Activated CD4-positive, alpha-beta T cell treated with anti-CD3 and anti-CD28 coated beads for 4 hours (primary cell): ENCODE data around the gene LYPD6B.
"Not testable (repeated sequence)": the region's sequence is repeated elsewhere in the genome, so short reads cannot be mapped to it uniquely, and the experiment has no call there.

ENCODE experiments used
- DNase-seq, 2 donors: peaks; one replicate each; pipeline ENCODE4 v3.0.0-alpha.2; 2020

The LYPD6B gene

GRCh38 chr2:149221898-149222297, 183.4 kb downstream of the LYPD6B start:
- DNase-seq: no peak

- no peak for DNase-seq
Measured at GRCh38 chr2:149223472-149224095, 185.1 kb downstream of the LYPD6B start.

- DNase-seq: no peak
Measured at GRCh38 chr2:149224543-149224942, 186.0 kb downstream of the LYPD6B start.

GRCh38 chr2:149225446-149225845, 186.9 kb downstream of the LYPD6B start:
- no peak for DNase-seq

- no peak for DNase-seq
Measured at GRCh38 chr2:149226790-149227189, 188.3 kb downstream of the LYPD6B start.

- DNase-seq: no peak
Measured at GRCh38 chr2:149235816-149236375, 197.4 kb downstream of the LYPD6B start.

- DNase-seq: no peak
Measured at GRCh38 chr2:149236410-149236809, 197.9 kb downstream of the LYPD6B start.

GRCh38 chr2:149246186-149246585, 207.7 kb downstream of the LYPD6B start:
- no peak for DNase-seq

- not testable (repeated sequence) for DNase-seq
Measured at GRCh38 chr2:149251436-149251835, 212.9 kb downstream of the LYPD6B start.

GRCh38 chr2:149256877-149257276, 218.4 kb downstream of the LYPD6B start:
- not testable (repeated sequence) for DNase-seq

GRCh38 chr2:149258531-149258930, 220.0 kb downstream of the LYPD6B start:
- no peak for DNase-seq

GRCh38 chr2:149259136-149259535, 220.6 kb downstream of the LYPD6B start:
- no peak for DNase-seq

GRCh38 chr2:149261692-149262091, 223.2 kb downstream of the LYPD6B start:
- no peak for DNase-seq
